SHP77 treated with DMSO at 0.1 percent for 48 hours (cell line): ENCODE results near the gene CYP2W1.
A peak's percentile ranks its signal among the peaks of the same experiment; 100 is the strongest.

Experiments
- DNase-seq: peaks from one replicate; lab custom pipeline; 2025; lab: John Stamatoyannopoulos, UW

CYP2W1 gene

DNA sequence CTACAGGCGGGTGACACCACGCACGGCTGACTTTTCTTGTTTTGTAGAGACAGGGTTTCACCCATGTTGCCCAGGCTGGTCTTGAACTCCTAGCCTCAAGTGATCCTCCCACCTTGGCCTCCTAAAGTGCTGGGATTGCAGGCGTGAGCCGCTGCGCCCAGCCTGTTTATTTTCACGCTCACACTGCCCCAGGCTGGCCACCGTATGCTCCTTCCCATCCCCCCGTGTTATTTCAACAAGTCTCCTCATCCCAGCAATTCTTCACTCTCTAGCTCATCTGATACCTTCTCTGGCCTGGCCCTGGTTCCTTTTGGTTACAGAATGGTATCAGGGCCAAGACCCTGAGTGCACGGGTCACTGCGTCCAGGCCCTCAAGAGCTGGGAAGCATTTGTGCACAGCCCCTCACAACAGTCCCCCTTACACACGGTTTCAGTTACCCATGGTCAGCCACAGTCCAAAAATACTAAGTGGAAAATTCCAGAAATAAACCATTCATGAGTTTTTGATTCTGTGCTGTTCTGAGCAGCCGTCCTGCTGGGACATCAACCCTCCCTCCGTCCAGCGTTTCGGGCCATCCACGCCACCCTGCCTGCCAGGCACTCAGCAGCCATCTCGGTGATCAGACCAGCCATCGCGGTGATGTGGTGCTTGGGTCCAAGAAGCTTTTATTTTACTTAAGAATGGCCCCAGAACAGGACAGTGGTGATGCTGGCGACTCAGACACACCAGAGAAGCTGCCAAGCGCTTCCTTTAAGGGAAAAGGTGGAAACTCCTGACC lies 16.5 kb upstream of the CYP2W1 start:
- DNase-seq: no peak

DNA sequence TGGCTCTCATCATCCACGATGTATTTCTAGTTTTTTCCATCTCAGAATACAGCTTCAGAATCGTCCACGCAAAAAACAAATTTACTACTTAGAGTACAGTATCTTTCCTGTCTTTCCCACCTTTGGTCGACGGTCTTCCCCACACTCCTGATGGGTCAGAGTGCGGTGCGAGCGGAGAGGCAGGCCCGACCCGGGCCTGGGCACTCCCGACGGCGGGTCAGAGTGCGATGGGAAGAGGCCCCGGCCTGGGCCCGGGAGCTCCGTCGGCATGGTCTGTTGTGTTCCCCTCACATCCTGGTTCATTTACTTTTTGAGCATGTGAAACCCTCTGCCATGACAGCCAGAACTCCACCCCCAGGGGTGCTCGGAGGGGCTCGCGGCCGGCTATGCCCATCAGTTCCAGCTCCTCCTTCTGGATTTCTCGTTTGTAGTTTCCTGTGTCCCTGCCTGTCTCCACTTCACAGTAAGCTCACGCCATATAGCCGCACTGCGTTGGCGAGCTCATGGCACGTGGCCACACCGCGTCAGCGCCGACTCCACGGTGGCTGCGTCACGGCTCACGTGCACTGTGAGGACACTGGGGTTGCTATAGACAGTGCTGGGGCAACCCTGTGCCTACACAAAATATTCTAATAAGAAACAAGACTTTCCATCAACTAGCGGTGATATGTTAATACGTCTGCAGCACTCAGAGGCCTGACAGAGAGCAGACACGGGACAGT lies 15.5 kb upstream of the CYP2W1 start:
- no peak for DNase-seq

GRCh38 chr7:968205-969105 lies 14.5 kb upstream of the CYP2W1 start:
- DNase-seq: no peak

GRCh38 chr7:969403-969802 lies 13.6 kb upstream of the CYP2W1 start:
- DNase-seq: no peak

GRCh38 chr7:970744-971143 lies 12.2 kb upstream of the CYP2W1 start:
- DNase-seq: no peak

- no peak for DNase-seq
These were observed 10.9 kb upstream of the CYP2W1 start for GRCh38 chr7:972110-972509.

GRCh38 chr7:972676-973309 lies 10.2 kb upstream of the CYP2W1 start:
- DNase-seq: no peak

- DNase-seq: no peak
These were observed 9.7 kb upstream of the CYP2W1 start for GRCh38 chr7:973312-973711.

DNA sequence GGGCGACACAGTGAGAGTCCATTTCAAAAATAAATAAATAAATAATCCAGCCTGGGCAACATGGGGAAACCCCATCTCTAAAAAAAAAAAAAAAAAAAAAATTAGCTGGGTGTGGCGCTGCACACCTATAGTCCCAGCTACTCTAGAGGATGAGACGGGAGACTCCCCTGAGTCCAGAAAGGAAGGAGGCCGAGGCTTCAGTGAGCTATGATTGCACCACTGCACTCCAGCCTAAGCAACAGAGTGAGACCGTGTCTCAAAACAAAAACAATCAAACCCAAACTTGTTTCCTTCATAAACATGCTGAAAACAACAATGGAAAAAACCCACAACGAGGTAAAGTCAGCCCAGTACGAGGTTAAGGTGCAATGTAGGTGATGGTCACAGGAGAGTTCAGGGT lies 8.8 kb upstream of the CYP2W1 start:
- DNase-seq: no peak

DNA sequence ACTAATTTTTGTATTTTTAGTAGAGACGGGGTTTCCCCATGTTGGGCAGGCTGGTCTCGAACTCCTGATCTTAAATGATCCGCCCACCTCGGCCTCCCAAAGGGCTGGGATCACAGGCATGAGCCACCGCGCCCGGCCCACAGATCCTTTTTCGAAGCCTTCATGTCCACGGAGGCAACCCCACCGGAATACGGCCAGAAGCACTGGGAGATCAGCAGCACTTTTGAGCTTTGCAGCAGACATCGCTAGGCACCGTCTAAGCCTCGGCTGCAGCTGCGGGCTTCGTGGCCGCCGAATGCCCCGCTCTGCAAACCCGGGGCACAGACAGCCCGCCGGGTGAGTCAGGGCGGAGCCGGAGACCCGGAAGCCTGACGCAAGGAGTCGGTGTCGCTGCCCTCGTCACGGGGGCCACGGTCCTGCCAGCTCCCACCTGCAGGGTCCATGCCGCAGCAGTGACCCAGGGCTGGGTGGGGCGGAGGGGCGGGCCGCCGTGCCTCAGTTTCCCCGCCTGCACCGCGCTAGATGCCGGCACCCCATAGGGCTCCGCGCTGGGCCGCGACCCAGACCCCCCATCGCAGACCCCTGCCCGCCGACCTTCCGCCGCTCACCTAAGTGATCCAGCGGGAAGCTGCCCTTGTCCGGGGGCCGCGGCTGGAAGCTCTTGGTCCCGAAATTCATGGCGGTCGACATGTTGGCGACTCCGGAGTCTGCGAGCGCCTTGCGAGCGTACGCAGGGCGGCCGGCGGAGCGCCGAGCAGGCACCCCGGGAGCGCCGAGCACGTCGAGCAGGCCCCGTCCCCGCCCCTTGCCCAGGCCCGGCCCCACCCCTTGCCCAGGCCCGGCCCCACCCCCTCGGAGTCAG lies 7.9 kb upstream of the CYP2W1 start, which contains the start of gene COX19:
COX19 (minus strand) TSS at position 730 of the 862 bp plus-strand sequence; CDS start at position 690, 40 bp downstream.
- DNase-seq: peak; percentile 65

- no peak for DNase-seq
These were observed 7.1 kb upstream of the CYP2W1 start for GRCh38 chr7:975702-976473.

DNA sequence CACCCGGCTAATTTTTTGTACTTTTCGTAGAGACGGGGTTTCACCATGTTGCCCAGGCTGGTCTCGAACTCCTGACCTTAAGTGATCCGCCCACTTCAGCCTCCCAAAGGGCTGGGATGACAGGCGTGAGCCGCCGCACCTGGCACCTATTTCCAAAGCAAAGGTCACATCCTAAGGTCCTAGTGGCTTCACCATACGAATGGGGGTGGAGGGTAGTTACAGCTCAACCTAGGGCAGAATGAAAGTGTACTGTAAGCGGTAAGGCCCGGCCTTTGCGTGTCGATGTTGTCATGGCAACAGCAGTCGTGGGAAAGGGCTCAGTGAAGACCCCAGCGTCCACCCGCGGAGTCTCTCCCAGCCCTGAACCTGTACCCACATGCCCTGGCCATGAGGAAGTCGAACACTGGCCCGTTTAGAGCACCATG lies 6.1 kb upstream of the CYP2W1 start:
- DNase-seq: no peak

GRCh38 chr7:977326-978048 lies 5.5 kb upstream of the CYP2W1 start:
- DNase-seq: no peak

- DNase-seq: no peak
These were observed 5.0 kb upstream of the CYP2W1 start for GRCh38 chr7:978049-978346.

DNA sequence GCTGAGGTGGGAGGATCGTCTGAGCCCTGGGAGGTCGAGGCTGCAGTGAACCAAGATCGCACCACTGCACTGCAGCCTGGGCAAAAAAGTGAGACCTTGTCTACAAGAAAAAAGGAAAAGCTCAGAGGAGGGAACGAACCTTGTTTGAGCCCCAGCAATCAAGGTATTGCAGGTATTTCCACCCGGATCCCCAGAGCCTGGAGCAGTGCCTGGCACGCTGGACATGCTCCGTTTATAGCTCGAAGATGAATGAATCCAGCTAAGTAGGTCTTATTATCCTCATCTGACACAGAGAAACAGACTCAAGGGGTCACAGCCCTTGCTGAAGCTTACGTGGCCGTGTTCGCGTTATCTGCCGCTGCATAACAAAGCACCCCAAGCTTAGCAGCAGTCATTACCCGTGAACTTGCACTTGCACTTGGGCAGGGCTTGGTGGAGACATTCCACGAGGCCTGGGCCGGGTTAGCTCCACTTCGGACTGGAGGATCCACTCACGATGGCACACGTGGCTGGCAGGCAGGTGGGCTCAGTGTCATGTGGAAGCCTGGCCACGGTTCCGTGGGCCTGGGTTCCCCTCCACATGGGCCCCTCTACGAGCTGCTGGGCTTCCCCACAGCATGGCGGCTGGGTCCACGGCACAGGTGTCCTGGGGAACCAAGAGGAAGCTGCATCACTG lies 4.4 kb upstream of the CYP2W1 start:
- DNase-seq: no peak

GRCh38 chr7:979151-979550 lies 3.8 kb upstream of the CYP2W1 start:
- DNase-seq: no peak

DNA sequence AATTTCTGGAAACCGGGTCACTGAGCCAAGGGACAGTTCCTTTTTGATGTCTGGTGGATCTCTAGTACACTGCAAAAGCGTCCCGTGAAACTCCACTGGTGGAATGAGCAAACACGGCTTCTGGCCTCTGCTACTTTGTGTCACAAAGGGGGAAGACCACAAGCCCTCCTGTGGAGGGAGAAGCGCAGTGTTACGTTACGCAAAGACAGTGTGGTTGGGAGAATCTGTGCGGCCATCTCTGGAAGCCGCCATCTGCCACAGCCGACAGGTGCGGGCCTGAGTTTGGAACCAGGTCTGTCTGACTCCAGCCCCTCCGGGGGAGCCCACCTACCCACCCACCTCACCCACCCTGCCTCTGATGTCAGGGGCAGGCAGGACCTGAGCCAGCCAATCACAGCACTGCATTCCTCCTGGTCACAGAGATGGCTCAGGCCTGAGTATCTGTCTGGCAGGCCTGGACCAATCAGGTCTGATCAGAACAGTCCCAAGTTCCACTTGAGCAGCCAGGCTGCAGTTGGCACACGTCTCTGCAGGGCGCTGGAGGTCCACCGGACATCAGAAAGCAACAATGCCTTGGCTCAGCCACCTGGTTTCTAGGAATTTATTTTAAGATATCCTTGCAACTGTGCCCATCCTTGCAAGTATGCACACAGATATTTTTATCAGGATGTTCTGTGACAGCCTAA lies 3.0 kb upstream of the CYP2W1 start:
- DNase-seq: no peak

- no peak for DNase-seq
These were observed 1.0 kb upstream of the CYP2W1 start for GRCh38 chr7:981793-982510.
